OCI-LY3 (cell line): ENCODE data around the gene DNAH17.

Source experiments
- EZH2phosphoT487 ChIP-seq: fragments of 200-600 bp; shearing (Covaris generic); IDR thresholded peaks from 2 replicates; pipeline ENCODE4 v1.6.1; 2018; ENCODE audit warnings: antibody characterized with exemption, mixed run types, low read depth
- TF ChIP-seq, protein P1 (sequence below): fragments of 200-600, 300-600 bp; sonication (generic); IDR thresholded peaks from 2 replicates; pipeline ENCODE4 v1.5.1; 2014; ENCODE audit warnings: antibody characterized with exemption, low read length, low read depth

DNA sequence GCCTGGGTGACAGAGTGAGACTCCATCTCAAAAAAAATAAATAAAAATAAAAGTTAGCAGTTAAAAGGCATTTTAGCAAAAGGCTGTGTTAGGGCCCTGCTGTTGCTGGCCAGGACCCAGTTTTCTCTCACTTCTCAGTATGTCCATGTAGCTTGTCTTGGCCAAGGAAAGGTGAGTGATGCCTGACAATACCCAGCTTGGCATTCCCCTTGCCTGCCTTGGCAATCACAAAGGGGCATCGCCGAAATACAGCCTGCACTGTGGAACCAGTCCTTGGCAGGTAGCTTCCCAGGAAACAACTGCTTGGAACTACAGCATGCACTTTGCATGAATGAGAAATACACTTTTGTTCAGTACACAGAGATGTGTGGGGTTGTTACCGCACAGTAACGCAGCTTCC, 61.7 kb downstream of the DNAH17 start:
- TF ChIP-seq, protein P1, sequence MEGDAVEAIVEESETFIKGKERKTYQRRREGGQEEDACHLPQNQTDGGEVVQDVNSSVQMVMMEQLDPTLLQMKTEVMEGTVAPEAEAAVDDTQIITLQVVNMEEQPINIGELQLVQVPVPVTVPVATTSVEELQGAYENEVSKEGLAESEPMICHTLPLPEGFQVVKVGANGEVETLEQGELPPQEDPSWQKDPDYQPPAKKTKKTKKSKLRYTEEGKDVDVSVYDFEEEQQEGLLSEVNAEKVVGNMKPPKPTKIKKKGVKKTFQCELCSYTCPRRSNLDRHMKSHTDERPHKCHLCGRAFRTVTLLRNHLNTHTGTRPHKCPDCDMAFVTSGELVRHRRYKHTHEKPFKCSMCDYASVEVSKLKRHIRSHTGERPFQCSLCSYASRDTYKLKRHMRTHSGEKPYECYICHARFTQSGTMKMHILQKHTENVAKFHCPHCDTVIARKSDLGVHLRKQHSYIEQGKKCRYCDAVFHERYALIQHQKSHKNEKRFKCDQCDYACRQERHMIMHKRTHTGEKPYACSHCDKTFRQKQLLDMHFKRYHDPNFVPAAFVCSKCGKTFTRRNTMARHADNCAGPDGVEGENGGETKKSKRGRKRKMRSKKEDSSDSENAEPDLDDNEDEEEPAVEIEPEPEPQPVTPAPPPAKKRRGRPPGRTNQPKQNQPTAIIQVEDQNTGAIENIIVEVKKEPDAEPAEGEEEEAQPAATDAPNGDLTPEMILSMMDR = no peak
- TF ChIP-seq EZH2phosphoT487 = no peak
